ENCODE results near the gene TMEM147.
A peak's percentile ranks its signal among the peaks of the same experiment; 100 is the strongest.

The TMEM147 gene

DNA sequence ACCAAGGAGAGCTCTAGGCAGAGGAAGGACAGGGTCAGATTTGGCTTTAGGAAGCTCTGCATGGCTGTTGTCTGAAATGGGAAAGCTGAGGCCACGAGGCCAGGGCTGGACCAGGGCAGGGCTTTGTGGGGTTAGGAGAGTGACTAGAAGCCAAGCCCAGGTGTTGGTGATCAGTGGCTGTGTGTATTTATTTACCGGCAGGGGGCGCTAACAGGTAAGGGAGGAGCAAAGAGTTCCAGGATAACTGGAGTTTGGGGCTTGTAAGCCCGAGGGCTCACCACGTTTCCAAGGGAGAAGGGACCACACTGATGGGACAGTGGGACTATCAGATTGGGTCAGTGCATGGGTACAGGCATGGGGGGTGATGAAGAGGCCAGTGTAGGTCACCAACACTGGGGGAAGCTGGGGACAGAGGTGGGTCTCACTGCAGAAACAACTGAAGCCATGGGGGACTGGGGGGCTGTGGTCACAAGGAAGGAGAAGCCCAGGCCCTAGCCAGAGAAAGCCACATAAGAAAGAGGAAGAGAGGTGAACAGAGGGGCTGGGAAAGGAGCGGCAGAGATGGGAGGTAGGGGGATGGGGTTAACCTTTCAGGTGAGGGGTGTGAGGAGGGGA lies 3.9 kb downstream of the TMEM147 start:
- ChIA-PET CTCF (interaction anchor here (0.6 to 1.8 kb wide), 2 partner anchors 9 to 107 kb away, joined by 4 to 8 read pairs; no protein-coding TSS in a partner anchor), POLR2A (interaction anchor here (1.8 kb wide), 1 partner anchor 39 kb away, joined by 13 read pairs; no protein-coding TSS in a partner anchor)
- DNase-seq (ENCODE audit: extremely low spot score): peak; percentile 77
- TF ChIP-seq FOXK2 (IDR thresholded peaks at IDR 0.05): no peak
- no peak for TF ChIP-seq FOXA1 (IDR thresholded peaks at IDR 0.05)
- TF ChIP-seq BHLHE40 (IDR thresholded peaks at IDR 0.05; ENCODE audit: borderline replicate concordance): no peak
- TF ChIP-seq FOXM1 (IDR thresholded peaks at IDR 0.05; ENCODE audit: borderline replicate concordance): no peak
- TF ChIP-seq SP1 (IDR thresholded peaks at IDR 0.05): no peak
- no peak for TF ChIP-seq TARDBP (IDR thresholded peaks at IDR 0.05)

DNA sequence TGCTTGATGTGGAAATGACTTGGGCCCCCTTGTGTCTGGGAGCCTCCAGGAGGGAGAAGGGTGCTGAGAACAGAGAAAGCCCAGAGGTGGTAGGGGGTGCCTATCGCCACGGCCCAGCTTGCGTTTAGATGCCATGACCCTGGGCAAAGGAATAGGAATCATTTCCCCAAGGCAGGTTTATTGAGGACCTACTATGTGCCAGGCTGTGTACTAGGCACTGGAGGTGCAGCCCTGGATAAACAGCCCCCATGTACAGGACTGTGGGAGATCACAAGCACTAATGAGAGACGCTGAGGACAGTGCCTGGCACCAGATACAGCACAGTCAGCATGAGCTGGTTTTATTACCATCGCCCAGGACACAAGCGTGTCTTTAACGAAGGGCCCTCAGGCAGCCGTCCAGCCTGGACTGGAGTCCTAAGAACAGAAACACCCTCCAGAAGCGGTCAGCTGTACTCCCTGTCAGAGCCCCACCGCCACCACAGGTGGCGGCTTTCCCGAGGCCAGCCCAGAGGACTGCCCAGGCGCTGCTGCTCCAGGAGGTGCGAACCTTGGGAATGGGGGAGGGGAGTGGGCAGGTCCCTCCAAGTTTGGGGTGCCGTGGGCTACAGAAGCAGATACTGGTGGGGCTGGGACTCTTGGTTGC lies 4.6 kb downstream of the TMEM147 start:
- POLR2A ChIA-PET: no interaction called here
- CTCF ChIA-PET: no interaction called here

DNA sequence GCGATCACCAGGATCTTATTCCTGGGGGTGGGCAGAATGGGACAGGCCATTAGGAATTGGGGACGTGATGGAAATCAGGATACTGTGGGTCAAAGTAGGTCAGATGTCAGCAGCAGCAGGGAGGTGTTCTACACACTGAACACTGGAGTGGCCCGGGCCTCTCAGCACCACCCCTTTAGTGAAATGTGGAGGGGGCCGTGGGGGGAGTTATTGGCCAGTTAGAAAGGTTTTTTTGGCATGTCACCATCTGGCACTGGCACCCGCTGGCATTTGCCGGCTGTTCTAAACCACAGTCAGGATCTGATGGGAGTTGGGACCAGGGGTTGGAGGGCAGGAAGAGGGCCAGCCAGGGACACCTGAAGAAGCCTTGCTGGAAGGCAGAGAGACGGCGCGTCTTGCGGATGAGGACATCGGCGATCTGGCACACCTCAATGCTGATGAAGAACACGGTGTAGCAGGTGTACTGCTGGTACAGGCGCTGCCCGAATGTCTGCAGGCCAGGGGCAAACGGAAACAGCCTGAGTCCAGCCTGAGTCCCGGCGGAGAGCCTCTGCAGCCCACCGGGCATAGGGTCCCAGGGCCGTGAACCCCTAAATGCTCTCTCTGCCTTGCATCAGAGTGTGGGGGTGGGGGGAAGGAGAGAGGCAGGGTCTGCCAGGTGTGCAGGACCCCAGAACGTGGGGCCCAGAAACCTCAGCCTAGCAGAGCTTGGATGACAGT lies 5.8 kb downstream of the TMEM147 start:
- TF ChIP-seq CTBP1 (IDR thresholded peaks at IDR 0.05; ENCODE audit: borderline replicate concordance) (no peak), SP1 (IDR thresholded peaks at IDR 0.05) (no peak), SUZ12 (IDR thresholded peaks at IDR 0.05) (no peak), HDGF (IDR thresholded peaks at IDR 0.05; ENCODE audit: borderline replicate concordance) (no peak), L3MBTL2 (conservative IDR thresholded peaks at IDR 0.05) (no peak), ELF4 (IDR thresholded peaks at IDR 0.05) (no peak), FOXA1 (IDR thresholded peaks at IDR 0.05) (no peak), NFRKB (IDR thresholded peaks at IDR 0.05) (no peak), TARDBP (IDR thresholded peaks at IDR 0.05) (no peak), BHLHE40 (IDR thresholded peaks at IDR 0.05; ENCODE audit: borderline replicate concordance) (no peak), FOXM1 (IDR thresholded peaks at IDR 0.05; ENCODE audit: borderline replicate concordance) (no peak), LEF1 (IDR thresholded peaks at IDR 0.05; ENCODE audit: borderline replicate concordance) (no peak), ARNT (IDR thresholded peaks at IDR 0.05) (no peak), ZNF384 (IDR thresholded peaks at IDR 0.05) (no peak), FOXK2 (IDR thresholded peaks at IDR 0.05) (no peak)
- TF ChIP-seq, protein P1, sequence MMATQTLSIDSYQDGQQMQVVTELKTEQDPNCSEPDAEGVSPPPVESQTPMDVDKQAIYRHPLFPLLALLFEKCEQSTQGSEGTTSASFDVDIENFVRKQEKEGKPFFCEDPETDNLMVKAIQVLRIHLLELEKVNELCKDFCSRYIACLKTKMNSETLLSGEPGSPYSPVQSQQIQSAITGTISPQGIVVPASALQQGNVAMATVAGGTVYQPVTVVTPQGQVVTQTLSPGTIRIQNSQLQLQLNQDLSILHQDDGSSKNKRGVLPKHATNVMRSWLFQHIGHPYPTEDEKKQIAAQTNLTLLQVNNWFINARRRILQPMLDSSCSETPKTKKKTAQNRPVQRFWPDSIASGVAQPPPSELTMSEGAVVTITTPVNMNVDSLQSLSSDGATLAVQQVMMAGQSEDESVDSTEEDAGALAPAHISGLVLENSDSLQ (IDR thresholded peaks at IDR 0.05): no peak
- POLR2A ChIA-PET: interaction anchor here (1.6 kb wide), 1 partner anchor 97 kb away, joined by 4 read pairs; the partner anchor contains the start of gene COX6B1
- CTCF ChIA-PET: no interaction called here
- no peak for DNase-seq (ENCODE audit: extremely low spot score)

More for the DNA sequence above, 4.6 kb downstream of the TMEM147 start:
- DNase-seq (ENCODE audit: extremely low spot score): no peak
- TF ChIP-seq SUZ12 (IDR thresholded peaks at IDR 0.05): no peak
- TF ChIP-seq, protein P1 (IDR thresholded peaks at IDR 0.05): no peak
- TF ChIP-seq NFRKB (IDR thresholded peaks at IDR 0.05): no peak
- TF ChIP-seq TARDBP (IDR thresholded peaks at IDR 0.05): no peak
- no peak for TF ChIP-seq ELF4 (IDR thresholded peaks at IDR 0.05)
- TF ChIP-seq HDGF (IDR thresholded peaks at IDR 0.05; ENCODE audit: borderline replicate concordance): no peak
- TF ChIP-seq CTBP1 (IDR thresholded peaks at IDR 0.05; ENCODE audit: borderline replicate concordance): no peak
- TF ChIP-seq FOXA1 (IDR thresholded peaks at IDR 0.05): no peak
- TF ChIP-seq LEF1 (IDR thresholded peaks at IDR 0.05; ENCODE audit: borderline replicate concordance): no peak
- no peak for TF ChIP-seq SP1 (IDR thresholded peaks at IDR 0.05)
- no peak for TF ChIP-seq FOXM1 (IDR thresholded peaks at IDR 0.05; ENCODE audit: borderline replicate concordance)
- TF ChIP-seq ARNT (IDR thresholded peaks at IDR 0.05): no peak
- no peak for TF ChIP-seq FOXK2 (IDR thresholded peaks at IDR 0.05)
- no peak for TF ChIP-seq L3MBTL2 (conservative IDR thresholded peaks at IDR 0.05)

DNA sequence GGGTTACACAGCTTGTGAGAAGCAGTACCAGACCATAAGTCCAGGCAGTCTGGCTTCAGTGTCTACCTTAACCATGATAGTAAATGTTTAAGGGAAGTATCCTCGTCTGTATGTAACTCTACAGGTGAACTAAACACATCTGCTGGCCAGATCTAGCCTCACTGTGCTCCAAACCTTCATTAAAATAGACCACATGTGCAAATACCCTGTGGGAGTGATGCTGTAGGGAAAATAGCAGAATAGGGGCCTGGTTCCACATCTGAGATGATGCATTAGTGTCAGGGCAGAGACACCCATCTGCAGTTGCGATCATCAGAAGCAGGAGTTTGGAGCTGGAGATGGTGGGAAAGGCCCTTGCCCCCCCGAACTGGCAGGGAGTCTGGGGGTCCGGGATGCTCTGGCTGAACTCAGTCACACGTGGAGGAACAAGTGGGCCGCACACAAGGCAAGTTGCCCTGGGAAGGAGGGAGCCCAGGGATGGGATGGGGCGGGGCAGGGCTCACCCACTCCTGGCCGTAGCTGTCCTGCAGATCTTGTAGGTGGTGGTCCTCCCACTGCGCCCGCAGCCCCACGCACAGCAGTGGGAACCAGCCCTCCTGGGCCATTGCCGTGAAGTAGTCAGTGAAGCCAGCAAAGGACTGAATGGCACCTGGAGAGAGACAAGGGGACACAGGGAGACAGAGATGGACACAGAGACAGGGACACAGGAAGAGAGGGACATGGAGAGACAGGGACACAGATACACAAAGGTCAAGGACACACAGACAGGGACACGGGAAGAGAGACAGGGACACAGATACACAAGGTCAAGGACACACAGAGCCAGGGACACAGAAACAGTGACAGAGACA lies 7.3 kb downstream of the TMEM147 start:
- ChIA-PET CTCF (no interaction called here), POLR2A (interaction anchor here (1.6 kb wide), 1 partner anchor 95 kb away, joined by 4 read pairs; the partner anchor contains the start of gene COX6B1)
- DNase-seq (ENCODE audit: extremely low spot score): no peak
- no peak for TF ChIP-seq FOXM1 (IDR thresholded peaks at IDR 0.05; ENCODE audit: borderline replicate concordance)
- no peak for TF ChIP-seq HDGF (IDR thresholded peaks at IDR 0.05; ENCODE audit: borderline replicate concordance)

DNA sequence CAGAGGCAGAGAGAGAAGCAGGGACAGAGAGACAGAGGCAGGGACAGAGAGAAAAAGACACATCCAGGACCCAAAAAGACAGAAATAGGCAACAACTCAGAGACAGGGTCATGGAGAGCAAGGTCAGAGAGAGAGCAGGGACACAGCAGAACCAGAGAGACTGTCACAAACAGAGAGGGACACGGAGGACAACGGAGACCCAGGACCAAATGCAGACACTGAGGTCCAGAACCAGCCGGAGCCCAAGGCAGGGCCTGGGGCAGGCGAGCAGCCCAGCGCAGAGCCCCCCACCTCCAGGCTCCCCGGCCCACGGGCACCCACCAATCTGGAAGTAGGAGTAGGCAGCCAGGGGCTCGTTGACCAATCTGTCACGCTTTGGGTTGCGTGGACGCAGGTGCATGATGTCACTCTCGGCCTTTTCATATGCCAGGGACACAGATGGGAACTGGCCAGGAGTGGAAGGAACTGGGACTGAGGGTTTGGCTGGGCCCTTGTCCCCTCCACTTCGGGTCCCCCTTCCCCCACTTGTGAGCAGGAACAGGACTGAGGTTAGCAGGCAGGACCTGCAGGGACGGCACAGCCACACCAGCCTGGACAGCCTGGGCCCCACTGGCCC lies 8.1 kb downstream of the TMEM147 start:
- no peak for DNase-seq (ENCODE audit: extremely low spot score)
- POLR2A ChIA-PET: no interaction called here
- CTCF ChIA-PET: no interaction called here
- TF ChIP-seq BHLHE40 (IDR thresholded peaks at IDR 0.05; ENCODE audit: borderline replicate concordance) (no peak), SUZ12 (IDR thresholded peaks at IDR 0.05) (no peak)

DNA sequence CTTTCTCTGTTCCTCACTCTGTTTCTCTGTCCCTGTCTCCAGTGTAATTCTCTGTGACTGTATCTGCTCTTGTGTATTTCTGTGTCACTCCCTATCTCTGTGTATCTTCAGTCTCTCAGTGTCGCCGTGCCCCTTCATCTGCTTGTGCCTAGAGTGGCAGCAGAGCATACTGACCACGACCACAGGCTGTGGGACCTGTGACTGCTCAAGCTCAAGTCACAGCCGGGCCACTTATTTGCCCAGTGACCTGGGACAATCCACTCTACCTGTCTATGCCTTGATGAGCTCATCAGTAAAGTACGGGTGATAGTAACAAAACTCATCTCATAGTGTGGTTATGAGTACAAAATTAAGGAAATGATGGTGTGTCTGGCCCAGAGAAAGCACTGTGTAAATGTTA lies 8.7 kb downstream of the TMEM147 start:
- POLR2A ChIA-PET: no interaction called here
- CTCF ChIA-PET: no interaction called here

More for the DNA sequence above, 8.7 kb downstream of the TMEM147 start:
- TF ChIP-seq SUZ12 (IDR thresholded peaks at IDR 0.05) (no peak), ELF4 (IDR thresholded peaks at IDR 0.05) (no peak), ZNF384 (IDR thresholded peaks at IDR 0.05) (no peak), NFRKB (IDR thresholded peaks at IDR 0.05) (no peak), LEF1 (IDR thresholded peaks at IDR 0.05; ENCODE audit: borderline replicate concordance) (no peak), HDGF (IDR thresholded peaks at IDR 0.05; ENCODE audit: borderline replicate concordance) (no peak), FOXA1 (IDR thresholded peaks at IDR 0.05) (no peak), ARNT (IDR thresholded peaks at IDR 0.05) (no peak), TARDBP (IDR thresholded peaks at IDR 0.05) (no peak), L3MBTL2 (conservative IDR thresholded peaks at IDR 0.05) (no peak), FOXM1 (IDR thresholded peaks at IDR 0.05; ENCODE audit: borderline replicate concordance) (no peak), CTBP1 (IDR thresholded peaks at IDR 0.05; ENCODE audit: borderline replicate concordance) (no peak), SP1 (IDR thresholded peaks at IDR 0.05) (no peak), FOXK2 (IDR thresholded peaks at IDR 0.05) (no peak)
- TF ChIP-seq, protein P1 (IDR thresholded peaks at IDR 0.05): no peak
- no peak for DNase-seq (ENCODE audit: extremely low spot score)
